OCI-LY7 (cell line): ENCODE data around the gene NCKIPSD.

Experiments
- EZH2phosphoT487 ChIP-seq: fragments of 200-600 bp; sonication (generic); IDR thresholded peaks from 2 replicates; pipeline ENCODE4 v1.6.1; 2018; ENCODE audit warnings: low read depth, borderline replicate concordance, mild to moderate bottlenecking, mixed run types, antibody characterized with exemption, low read length, moderate library complexity, mixed read lengths
- TF ChIP-seq, protein P1 (sequence below): fragments of 200-600 bp; sonication (generic); conservative IDR thresholded peaks from 2 replicates; pipeline ENCODE4 v1.5.1; 2014; ENCODE audit warnings: mild to moderate bottlenecking, antibody characterized with exemption, low read length, moderate library complexity, mixed read lengths

DNA sequence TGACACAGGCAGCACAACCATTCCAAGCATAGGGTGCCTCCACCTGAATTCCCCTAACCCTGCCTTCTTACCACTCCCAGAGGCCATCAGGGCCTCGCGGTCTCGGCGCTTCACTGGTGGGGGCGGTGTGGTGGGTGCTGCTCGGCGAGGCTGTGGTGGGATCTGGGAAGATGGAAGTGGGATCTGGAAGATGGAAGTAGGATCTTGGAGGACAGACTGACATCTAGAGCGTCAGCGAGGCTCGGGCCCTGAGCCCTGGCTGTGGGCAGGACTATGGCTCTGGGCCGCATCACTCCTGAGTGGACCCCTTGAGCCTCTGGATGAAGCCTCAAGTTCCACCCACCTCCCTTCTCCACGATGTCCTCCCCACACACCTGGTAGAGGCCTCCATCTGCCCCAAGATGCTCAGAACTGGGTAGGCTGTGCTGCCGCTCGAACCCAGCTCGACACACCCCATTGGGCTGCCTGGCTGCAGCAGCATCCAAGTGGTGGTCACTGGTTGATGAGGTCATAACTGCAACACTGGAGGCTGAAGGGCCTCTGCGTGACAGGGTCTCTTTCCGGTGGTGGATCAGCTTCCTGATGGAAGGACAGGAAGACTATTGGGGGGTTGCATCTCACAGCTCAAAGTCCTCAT is 3.6 kb downstream of the NCKIPSD start:
- TF ChIP-seq, protein P1, sequence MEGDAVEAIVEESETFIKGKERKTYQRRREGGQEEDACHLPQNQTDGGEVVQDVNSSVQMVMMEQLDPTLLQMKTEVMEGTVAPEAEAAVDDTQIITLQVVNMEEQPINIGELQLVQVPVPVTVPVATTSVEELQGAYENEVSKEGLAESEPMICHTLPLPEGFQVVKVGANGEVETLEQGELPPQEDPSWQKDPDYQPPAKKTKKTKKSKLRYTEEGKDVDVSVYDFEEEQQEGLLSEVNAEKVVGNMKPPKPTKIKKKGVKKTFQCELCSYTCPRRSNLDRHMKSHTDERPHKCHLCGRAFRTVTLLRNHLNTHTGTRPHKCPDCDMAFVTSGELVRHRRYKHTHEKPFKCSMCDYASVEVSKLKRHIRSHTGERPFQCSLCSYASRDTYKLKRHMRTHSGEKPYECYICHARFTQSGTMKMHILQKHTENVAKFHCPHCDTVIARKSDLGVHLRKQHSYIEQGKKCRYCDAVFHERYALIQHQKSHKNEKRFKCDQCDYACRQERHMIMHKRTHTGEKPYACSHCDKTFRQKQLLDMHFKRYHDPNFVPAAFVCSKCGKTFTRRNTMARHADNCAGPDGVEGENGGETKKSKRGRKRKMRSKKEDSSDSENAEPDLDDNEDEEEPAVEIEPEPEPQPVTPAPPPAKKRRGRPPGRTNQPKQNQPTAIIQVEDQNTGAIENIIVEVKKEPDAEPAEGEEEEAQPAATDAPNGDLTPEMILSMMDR, result no peak
- no peak for TF ChIP-seq EZH2phosphoT487
